Suprapubic skin (tissue), 4 donors: ENCODE results near the gene NAP1L1. TPM values are rescaled to one million over a fixed set of nuclear protein-coding genes. Genes with fewer than 3 reads are reported as not detected.
A peak's percentile ranks its signal among the peaks of the same experiment; 100 is the strongest.

ENCODE experiments used
- DNase-seq, 2 donors: peaks; one replicate each; pipeline ENCODE4 v3.0.0-alpha.2; 2019; ENCODE audit warnings: low spot score in 2 of 2
- H3K27ac ChIP-seq: fragments of 200-600 bp; sonication (generic); one replicate; pipeline ENCODE4 v1.5.1; 2019
- H3K27me3 ChIP-seq: fragments of 200-600 bp; sonication (generic); one replicate; pipeline ENCODE4 v1.5.1; 2019
- H3K36me3 ChIP-seq: fragments of 200-600 bp; sonication (generic); one replicate; pipeline ENCODE4 v1.5.1; 2019
- H3K4me1 ChIP-seq: fragments of 200-600 bp; sonication (generic); one replicate; pipeline ENCODE4 v1.5.1; 2019
- H3K4me3 ChIP-seq: fragments of 200-600 bp; sonication (generic); one replicate; pipeline ENCODE4 v1.5.1; 2019; ENCODE audit warnings: mild to moderate bottlenecking
- H3K9me3 ChIP-seq: fragments of 200-600 bp; sonication (generic); one replicate; pipeline ENCODE4 v1.5.1; 2019
- EP300 ChIP-seq: sonication (generic); formaldehyde crosslinking; IDR thresholded peaks from one replicate; pipeline ENCODE4 v1.6.1; 2017; ENCODE audit warnings: antibody characterized with exemption
- POLR2A ChIP-seq, 2 donors: fragments of 450-650 bp; IDR thresholded peaks; one replicate each; pipeline ENCODE4 v1.6.1; 2017; ENCODE audit warnings: antibody characterized with exemption in 2 of 2, mild to moderate bottlenecking in 2 of 2, moderate library complexity in 2 of 2
- POLR2AphosphoS5 ChIP-seq, 3 donors: sonication (generic); formaldehyde crosslinking; IDR thresholded peaks; one replicate each; pipeline ENCODE4 v1.6.1; 2017; ENCODE audit warnings: antibody characterized with exemption in 3 of 3
- WGBS: methylation state at CpG from one replicate; pipeline ENCODE4 v1.1.5; 2018; 5-methylcytosine and 5-hydroxymethylcytosine counted together
- total RNA-seq, 4 donors: library from RNA; depleted of rRNA; stranded (reverse); fragments of >200 nt; gene quantifications; one replicate each; pipeline ENCODE4 v1.1.0, GENCODE V29; 2016
- TF ChIP-seq, protein P1 (sequence below), 2 donors: fragments of 200-600 bp in 1 of 2; fragments of 450-650 bp in 1 of 2; sonication (generic) in 1 of 2; IDR thresholded peaks; one replicate each; pipeline ENCODE4 v1.5.1; 2016 to 2019; ENCODE audit warnings: antibody characterized with exemption in 2 of 2, mild to moderate bottlenecking in 1 of 2, moderate library complexity in 1 of 2

The NAP1L1 gene
- total RNA-seq, 4 donors from 2014 or later: 159 to 243 (median 186) TPM

DNA sequence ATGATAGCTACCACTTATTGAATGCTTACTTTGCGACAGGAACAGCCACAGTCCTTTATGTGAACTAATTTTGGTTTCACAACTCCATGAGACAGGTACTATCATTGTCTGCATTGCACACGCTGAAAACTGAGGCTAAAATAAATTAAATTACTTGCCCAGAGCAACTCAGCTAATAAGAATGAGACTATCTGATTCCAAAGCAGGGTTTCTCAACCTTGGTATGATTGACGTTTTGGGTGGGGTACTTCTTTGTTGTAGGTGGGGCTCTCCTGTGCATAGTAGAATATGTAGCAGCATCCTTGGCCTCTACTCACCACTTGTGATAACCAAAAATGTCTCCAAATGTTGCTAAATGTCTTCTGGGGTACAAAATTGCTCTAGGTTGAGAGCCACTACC is 62.0 kb downstream of the NAP1L1 start:
- no peaks in the 10 kb centered on the region for H3K36me3 ChIP-seq
- TF ChIP-seq, protein P1, sequence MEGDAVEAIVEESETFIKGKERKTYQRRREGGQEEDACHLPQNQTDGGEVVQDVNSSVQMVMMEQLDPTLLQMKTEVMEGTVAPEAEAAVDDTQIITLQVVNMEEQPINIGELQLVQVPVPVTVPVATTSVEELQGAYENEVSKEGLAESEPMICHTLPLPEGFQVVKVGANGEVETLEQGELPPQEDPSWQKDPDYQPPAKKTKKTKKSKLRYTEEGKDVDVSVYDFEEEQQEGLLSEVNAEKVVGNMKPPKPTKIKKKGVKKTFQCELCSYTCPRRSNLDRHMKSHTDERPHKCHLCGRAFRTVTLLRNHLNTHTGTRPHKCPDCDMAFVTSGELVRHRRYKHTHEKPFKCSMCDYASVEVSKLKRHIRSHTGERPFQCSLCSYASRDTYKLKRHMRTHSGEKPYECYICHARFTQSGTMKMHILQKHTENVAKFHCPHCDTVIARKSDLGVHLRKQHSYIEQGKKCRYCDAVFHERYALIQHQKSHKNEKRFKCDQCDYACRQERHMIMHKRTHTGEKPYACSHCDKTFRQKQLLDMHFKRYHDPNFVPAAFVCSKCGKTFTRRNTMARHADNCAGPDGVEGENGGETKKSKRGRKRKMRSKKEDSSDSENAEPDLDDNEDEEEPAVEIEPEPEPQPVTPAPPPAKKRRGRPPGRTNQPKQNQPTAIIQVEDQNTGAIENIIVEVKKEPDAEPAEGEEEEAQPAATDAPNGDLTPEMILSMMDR (IDR thresholded peaks at IDR 0.05): no peak
- TF ChIP-seq POLR2A (IDR thresholded peaks at IDR 0.05) (no peak), POLR2AphosphoS5 (IDR thresholded peaks at IDR 0.05) (no peak)
- no peaks in the 10 kb centered on the region for H3K4me1 ChIP-seq
- no peaks in the 10 kb centered on the region for H3K9me3 ChIP-seq
- 85% methylated on average over 3 of the region's 3 CpGs for WGBS
- no peak overlapping the region for H3K27ac ChIP-seq
- H3K27me3 ChIP-seq: no peaks in the 10 kb centered on the region
- no peak for DNase-seq
- no peak overlapping the region for H3K4me3 ChIP-seq

DNA sequence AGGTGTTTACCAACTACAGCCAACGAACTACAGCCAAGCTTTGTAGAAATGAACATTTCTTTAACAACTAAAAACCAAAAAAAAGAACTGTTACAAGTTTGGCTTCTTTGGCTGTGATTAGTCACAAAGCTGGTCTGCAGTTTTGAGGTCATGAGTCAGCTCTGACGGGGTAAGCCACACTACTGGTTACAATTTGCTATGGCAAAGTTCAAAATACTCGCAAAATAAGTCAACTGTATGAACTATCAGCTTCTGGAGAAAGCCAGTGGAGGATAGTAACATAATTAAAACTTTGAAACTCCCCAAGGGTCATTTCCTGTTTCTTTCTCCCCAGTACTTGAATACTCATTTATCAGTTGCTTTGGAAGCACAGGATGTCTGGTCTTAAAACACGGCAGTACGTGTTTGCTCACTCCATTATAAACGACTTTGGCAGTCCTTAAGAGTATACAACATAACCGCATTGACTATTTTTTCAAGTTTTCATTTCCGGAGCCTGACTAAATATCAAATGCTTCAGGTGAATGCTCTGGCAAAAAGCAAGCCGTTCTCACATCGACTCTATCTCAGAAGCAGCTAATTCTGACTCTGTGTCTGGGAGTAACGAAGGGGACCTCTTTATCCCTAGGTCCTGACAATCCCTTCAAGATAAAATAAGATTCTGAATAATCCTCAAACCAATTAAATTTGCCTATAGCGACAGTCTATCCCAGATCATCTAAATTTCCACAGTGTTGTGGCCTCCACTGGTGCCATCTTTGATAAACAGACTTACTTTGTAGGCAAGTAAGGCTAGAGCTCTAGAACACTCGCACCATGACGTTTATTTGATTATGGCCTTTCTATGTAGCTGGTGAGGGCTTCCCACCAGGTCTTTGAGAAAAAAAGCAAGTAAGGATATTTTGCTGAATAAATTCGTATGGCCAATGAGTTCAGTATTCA is 63.5 kb downstream of the NAP1L1 start:
- Histone ChIP-seq H3K4me1 (no peaks in the 10 kb centered on the region), H3K27ac (peak overlapping the region; percentile 61), H3K36me3 (no peaks in the 10 kb centered on the region), H3K4me3 (no peak overlapping the region), H3K27me3 (no peaks in the 10 kb centered on the region), H3K9me3 (no peaks in the 10 kb centered on the region)
- TF ChIP-seq POLR2AphosphoS5 (IDR thresholded peaks at IDR 0.05) (no peak), POLR2A (IDR thresholded peaks at IDR 0.05) (no peak), EP300 (no peak)
- TF ChIP-seq, protein P1 (IDR thresholded peaks at IDR 0.05): no peak
- WGBS: 60% methylated on average over 15 of the region's 15 CpGs
- DNase-seq: no peak

DNA sequence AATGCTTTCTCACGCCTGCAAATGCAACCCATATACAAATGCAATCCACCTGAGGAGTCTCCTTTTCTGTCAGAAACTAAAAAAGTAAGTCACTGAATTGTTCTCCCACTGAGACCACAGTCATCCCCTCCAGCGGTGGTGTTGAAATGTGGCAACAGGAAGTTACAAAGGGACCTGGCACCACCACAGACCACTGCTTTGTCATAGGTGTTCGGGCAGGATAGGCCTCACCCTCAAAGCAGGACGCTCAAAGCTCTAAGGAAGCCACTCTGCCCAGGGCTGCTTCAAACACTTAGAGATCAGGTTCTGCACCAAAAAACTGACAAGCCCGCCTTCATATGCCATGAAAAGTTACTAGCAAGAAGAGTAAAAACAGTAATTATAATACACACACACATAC is 64.2 kb downstream of the NAP1L1 start:
- H3K27ac ChIP-seq: peak overlapping the region; percentile 61
- no peak overlapping the region for H3K4me3 ChIP-seq
- H3K27me3 ChIP-seq: no peaks in the 10 kb centered on the region
- 72% methylated on average over 5 of the region's 5 CpGs for WGBS
- H3K4me1 ChIP-seq: no peaks in the 10 kb centered on the region
- DNase-seq: peak in 1 of 2 donors; percentile 70
- no peaks in the 10 kb centered on the region for H3K36me3 ChIP-seq
- TF ChIP-seq POLR2AphosphoS5 (IDR thresholded peaks at IDR 0.05) (no peak), POLR2A (IDR thresholded peaks at IDR 0.05) (no peak), EP300 (no peak)
- TF ChIP-seq, protein P1 (IDR thresholded peaks at IDR 0.05): no peak
- H3K9me3 ChIP-seq: no peaks in the 10 kb centered on the region

DNA sequence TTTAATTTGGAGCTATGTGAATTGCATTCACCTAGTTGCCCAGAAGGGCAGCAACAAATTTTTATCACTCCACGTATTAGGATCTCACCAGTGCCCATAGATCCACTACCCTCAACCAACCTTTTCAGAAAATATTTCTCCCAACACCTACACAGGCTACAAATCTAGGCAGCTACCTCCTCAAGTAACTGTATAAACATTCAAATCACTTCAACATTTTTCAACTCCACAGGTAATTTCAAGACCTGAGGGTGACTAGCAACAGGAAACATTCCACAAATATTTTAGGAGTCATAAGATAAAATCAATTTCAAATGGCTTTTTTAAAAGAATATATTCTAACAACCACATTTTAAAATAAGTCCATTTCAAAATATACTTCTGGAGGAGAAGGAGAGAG is 65.8 kb downstream of the NAP1L1 start:
- TF ChIP-seq, protein P1 (IDR thresholded peaks at IDR 0.05): no peak
- TF ChIP-seq POLR2AphosphoS5 (IDR thresholded peaks at IDR 0.05): no peak
- no peak for TF ChIP-seq POLR2A (IDR thresholded peaks at IDR 0.05)
- TF ChIP-seq EP300: no peak
- Histone ChIP-seq H3K27me3 (no peaks in the 10 kb centered on the region), H3K36me3 (no peaks in the 10 kb centered on the region), H3K27ac (no peak overlapping the region), H3K9me3 (no peaks in the 10 kb centered on the region), H3K4me1 (no peaks in the 10 kb centered on the region), H3K4me3 (no peak overlapping the region)
- 82% methylated on average over 1 of the region's 1 CpG for WGBS
- no peak for DNase-seq

DNA sequence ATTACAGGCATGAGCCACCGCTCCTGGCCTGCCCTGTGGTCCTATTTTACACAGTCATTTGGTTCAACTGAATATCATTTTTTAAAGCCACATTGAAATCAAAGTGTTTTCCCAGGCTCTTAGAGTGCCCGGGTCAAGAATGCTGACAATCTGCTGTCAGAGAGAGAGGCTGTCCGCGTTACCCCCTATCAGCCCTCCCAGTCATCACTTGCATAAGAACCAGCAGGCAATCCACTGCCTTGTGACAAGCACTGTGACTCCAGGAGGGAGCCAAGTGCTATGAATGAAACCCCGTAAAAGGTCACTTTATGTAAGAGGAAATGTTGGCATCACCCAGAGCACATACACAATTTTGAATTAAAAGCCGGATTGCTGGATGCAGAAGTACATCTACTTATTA is 66.4 kb downstream of the NAP1L1 start:
- no peak overlapping the region for H3K4me3 ChIP-seq
- H3K9me3 ChIP-seq: no peaks in the 10 kb centered on the region
- no peaks in the 10 kb centered on the region for H3K4me1 ChIP-seq
- no peak for DNase-seq
- WGBS: 69% methylated on average over 6 of the region's 6 CpGs
- H3K27me3 ChIP-seq: no peaks in the 10 kb centered on the region
- H3K27ac ChIP-seq: no peak overlapping the region
- no peak for TF ChIP-seq POLR2AphosphoS5 (IDR thresholded peaks at IDR 0.05)
- TF ChIP-seq EP300: no peak
- no peak for TF ChIP-seq POLR2A (IDR thresholded peaks at IDR 0.05)
- TF ChIP-seq, protein P1 (IDR thresholded peaks at IDR 0.05): no peak
- H3K36me3 ChIP-seq: no peaks in the 10 kb centered on the region
